Esophagus squamous epithelium (tissue), 4 donors: Measurements from ENCODE around the gene MUC3A.

Source experiments
- CTCF ChIP-seq, 6 experiments: fragments of 450-650 bp in 4 of 6; fragments of 200-600 bp in 2 of 6; sonication (generic) in 2 of 6; IDR thresholded peaks; one replicate each; pipeline ENCODE4 v1.5.1; 2016 to 2019; ENCODE audit warnings: antibody characterized with exemption in 6 of 6, mild to moderate bottlenecking in 4 of 6, moderate library complexity in 4 of 6
- POLR2A ChIP-seq, 4 donors: fragments of 450-650 bp; IDR thresholded peaks; one replicate each; pipeline ENCODE4 v1.6.1; 2017; ENCODE audit warnings: antibody characterized with exemption in 4 of 4, mild to moderate bottlenecking in 4 of 4, moderate library complexity in 3 of 4

GRCh38 chr7:100959894-100960293 lies 10.6 kb downstream of the MUC3A start:
- TF ChIP-seq POLR2A (IDR thresholded peaks at IDR 0.05) (no peak), CTCF (IDR thresholded peaks at IDR 0.05) (no peak)
